Measurements from ENCODE around the gene AUTS2. TPM values are rescaled to one million over a fixed set of nuclear protein-coding genes. Genes with fewer than 3 reads are reported as not detected.

AUTS2 gene
- total RNA-seq, 1 experiment from 2014 or later: 50.0 TPM

DNA sequence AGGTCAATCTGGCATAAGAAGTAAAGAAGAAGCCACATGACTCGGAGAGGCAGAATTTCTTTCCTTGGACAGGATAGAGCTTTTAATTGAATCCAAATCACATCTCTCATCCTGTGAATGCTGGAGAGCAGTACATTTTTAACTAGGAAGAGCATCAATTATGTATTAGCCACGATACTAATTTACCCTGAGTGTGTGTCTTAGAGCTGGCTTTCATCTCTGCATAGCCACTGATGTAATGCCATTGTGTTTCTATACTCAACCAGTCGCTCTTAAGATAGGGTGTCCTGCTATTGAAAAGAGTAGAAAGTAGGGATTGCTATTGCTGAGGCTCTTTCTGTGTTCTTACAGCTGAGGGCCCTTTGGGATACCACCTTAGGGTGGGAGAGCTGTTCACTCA lies 280.3 kb downstream of the AUTS2 start:
- CTCF ChIA-PET: no interaction called here
- Mint-ChIP-seq H3K4me3 (no peak overlapping the region), H3K27ac (no peak overlapping the region), H3K27me3 (ENCODE audit: low read depth) (no peaks in the 10 kb centered on the region; the same call in 1 of the 2 replicates), H3K9me3 (no peaks in the 10 kb centered on the region), H3K4me1 (no peaks in the 10 kb centered on the region; the same call in 1 of the 2 replicates), H3K36me3 (no peaks in the 10 kb centered on the region)
- DNase-seq (ENCODE audit: low spot score): no peak
- TF ChIP-seq, protein P1, sequence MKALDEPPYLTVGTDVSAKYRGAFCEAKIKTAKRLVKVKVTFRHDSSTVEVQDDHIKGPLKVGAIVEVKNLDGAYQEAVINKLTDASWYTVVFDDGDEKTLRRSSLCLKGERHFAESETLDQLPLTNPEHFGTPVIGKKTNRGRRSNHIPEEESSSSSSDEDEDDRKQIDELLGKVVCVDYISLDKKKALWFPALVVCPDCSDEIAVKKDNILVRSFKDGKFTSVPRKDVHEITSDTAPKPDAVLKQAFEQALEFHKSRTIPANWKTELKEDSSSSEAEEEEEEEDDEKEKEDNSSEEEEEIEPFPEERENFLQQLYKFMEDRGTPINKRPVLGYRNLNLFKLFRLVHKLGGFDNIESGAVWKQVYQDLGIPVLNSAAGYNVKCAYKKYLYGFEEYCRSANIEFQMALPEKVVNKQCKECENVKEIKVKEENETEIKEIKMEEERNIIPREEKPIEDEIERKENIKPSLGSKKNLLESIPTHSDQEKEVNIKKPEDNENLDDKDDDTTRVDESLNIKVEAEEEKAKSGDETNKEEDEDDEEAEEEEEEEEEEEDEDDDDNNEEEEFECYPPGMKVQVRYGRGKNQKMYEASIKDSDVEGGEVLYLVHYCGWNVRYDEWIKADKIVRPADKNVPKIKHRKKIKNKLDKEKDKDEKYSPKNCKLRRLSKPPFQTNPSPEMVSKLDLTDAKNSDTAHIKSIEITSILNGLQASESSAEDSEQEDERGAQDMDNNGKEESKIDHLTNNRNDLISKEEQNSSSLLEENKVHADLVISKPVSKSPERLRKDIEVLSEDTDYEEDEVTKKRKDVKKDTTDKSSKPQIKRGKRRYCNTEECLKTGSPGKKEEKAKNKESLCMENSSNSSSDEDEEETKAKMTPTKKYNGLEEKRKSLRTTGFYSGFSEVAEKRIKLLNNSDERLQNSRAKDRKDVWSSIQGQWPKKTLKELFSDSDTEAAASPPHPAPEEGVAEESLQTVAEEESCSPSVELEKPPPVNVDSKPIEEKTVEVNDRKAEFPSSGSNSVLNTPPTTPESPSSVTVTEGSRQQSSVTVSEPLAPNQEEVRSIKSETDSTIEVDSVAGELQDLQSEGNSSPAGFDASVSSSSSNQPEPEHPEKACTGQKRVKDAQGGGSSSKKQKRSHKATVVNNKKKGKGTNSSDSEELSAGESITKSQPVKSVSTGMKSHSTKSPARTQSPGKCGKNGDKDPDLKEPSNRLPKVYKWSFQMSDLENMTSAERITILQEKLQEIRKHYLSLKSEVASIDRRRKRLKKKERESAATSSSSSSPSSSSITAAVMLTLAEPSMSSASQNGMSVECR (CRISPR knock-in tag; IDR thresholded peaks at IDR 0.05; ENCODE audit: borderline replicate concordance): no peak
- TF ChIP-seq NR1H2 (CRISPR knock-in tag; IDR thresholded peaks at IDR 0.05) (no peak), ZNF232 (CRISPR knock-in tag; IDR thresholded peaks at IDR 0.05) (no peak), SOX15 (CRISPR knock-in tag; IDR thresholded peaks at IDR 0.05) (no peak), KAT7 (CRISPR knock-in tag; IDR thresholded peaks at IDR 0.05; ENCODE audit: borderline replicate concordance) (no peak), SMAD3 (CRISPR knock-in tag; IDR thresholded peaks at IDR 0.05; ENCODE audit: borderline replicate concordance) (no peak), GRHL2 (CRISPR knock-in tag; IDR thresholded peaks at IDR 0.05; ENCODE audit: insufficient replicate concordance, severe bottlenecking) (no peak), GTF2I (CRISPR knock-in tag; conservative IDR thresholded peaks at IDR 0.05) (no peak), ATF1 (CRISPR knock-in tag; IDR thresholded peaks at IDR 0.05) (no peak)
- TF ChIP-seq, protein P2, sequence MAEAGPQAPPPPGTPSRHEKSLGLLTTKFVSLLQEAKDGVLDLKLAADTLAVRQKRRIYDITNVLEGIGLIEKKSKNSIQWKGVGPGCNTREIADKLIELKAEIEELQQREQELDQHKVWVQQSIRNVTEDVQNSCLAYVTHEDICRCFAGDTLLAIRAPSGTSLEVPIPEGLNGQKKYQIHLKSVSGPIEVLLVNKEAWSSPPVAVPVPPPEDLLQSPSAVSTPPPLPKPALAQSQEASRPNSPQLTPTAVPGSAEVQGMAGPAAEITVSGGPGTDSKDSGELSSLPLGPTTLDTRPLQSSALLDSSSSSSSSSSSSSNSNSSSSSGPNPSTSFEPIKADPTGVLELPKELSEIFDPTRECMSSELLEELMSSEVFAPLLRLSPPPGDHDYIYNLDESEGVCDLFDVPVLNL (CRISPR knock-in tag; IDR thresholded peaks at IDR 0.05; ENCODE audit: borderline replicate concordance, low read depth): no peak
- TF ChIP-seq, protein P3, sequence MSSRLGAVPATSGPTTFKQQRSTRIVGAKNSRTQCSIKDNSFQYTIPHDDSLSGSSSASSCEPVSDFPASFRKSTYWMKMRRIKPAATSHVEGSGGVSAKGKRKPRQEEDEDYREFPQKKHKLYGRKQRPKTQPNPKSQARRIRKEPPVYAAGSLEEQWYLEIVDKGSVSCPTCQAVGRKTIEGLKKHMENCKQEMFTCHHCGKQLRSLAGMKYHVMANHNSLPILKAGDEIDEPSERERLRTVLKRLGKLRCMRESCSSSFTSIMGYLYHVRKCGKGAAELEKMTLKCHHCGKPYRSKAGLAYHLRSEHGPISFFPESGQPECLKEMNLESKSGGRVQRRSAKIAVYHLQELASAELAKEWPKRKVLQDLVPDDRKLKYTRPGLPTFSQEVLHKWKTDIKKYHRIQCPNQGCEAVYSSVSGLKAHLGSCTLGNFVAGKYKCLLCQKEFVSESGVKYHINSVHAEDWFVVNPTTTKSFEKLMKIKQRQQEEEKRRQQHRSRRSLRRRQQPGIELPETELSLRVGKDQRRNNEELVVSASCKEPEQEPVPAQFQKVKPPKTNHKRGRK (CRISPR knock-in tag; IDR thresholded peaks at IDR 0.05; ENCODE audit: borderline replicate concordance): no peak
- POLR2A ChIA-PET: no interaction called here
- no peak for ATAC-seq

DNA sequence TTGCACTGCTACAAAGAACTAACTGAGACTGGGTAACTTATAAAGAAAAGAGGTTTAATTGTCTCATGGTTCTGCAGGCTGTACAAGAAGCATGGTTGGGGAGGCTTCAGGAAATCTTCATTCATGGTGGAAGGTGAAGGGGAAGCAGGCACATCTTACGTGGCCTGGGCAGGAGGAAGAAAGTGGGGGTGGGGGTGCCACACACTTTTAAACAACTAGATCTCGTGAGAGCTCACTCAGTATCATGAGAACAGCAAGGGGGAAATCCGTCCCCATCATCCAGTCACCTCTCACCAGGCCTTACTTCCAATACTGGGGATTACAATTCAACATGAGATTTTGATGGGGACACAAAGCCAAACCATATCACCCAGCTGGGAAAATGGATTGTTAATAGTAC lies 281.7 kb downstream of the AUTS2 start:
- ATAC-seq (no peak), DNase-seq (ENCODE audit: low spot score) (no peak)
- Mint-ChIP-seq H3K9me3 (no peaks in the 10 kb centered on the region), H3K4me3 (no peak overlapping the region), H3K36me3 (no peaks in the 10 kb centered on the region), H3K27me3 (ENCODE audit: low read depth) (no peaks in the 10 kb centered on the region; the same call in 1 of the 2 replicates), H3K4me1 (no peaks in the 10 kb centered on the region; the same call in 1 of the 2 replicates), H3K27ac (no peak overlapping the region)
- ChIA-PET CTCF (no interaction called here), POLR2A (no interaction called here)
- TF ChIP-seq, protein P4, sequence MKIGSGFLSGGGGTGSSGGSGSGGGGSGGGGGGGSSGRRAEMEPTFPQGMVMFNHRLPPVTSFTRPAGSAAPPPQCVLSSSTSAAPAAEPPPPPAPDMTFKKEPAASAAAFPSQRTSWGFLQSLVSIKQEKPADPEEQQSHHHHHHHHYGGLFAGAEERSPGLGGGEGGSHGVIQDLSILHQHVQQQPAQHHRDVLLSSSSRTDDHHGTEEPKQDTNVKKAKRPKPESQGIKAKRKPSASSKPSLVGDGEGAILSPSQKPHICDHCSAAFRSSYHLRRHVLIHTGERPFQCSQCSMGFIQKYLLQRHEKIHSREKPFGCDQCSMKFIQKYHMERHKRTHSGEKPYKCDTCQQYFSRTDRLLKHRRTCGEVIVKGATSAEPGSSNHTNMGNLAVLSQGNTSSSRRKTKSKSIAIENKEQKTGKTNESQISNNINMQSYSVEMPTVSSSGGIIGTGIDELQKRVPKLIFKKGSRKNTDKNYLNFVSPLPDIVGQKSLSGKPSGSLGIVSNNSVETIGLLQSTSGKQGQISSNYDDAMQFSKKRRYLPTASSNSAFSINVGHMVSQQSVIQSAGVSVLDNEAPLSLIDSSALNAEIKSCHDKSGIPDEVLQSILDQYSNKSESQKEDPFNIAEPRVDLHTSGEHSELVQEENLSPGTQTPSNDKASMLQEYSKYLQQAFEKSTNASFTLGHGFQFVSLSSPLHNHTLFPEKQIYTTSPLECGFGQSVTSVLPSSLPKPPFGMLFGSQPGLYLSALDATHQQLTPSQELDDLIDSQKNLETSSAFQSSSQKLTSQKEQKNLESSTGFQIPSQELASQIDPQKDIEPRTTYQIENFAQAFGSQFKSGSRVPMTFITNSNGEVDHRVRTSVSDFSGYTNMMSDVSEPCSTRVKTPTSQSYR (CRISPR knock-in tag; IDR thresholded peaks at IDR 0.05): no peak
- TF ChIP-seq, protein P5, sequence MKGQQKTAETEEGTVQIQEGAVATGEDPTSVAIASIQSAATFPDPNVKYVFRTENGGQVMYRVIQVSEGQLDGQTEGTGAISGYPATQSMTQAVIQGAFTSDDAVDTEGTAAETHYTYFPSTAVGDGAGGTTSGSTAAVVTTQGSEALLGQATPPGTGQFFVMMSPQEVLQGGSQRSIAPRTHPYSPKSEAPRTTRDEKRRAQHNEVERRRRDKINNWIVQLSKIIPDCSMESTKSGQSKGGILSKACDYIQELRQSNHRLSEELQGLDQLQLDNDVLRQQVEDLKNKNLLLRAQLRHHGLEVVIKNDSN (CRISPR knock-in tag; IDR thresholded peaks at IDR 0.05): no peak
- TF ChIP-seq, protein P6, sequence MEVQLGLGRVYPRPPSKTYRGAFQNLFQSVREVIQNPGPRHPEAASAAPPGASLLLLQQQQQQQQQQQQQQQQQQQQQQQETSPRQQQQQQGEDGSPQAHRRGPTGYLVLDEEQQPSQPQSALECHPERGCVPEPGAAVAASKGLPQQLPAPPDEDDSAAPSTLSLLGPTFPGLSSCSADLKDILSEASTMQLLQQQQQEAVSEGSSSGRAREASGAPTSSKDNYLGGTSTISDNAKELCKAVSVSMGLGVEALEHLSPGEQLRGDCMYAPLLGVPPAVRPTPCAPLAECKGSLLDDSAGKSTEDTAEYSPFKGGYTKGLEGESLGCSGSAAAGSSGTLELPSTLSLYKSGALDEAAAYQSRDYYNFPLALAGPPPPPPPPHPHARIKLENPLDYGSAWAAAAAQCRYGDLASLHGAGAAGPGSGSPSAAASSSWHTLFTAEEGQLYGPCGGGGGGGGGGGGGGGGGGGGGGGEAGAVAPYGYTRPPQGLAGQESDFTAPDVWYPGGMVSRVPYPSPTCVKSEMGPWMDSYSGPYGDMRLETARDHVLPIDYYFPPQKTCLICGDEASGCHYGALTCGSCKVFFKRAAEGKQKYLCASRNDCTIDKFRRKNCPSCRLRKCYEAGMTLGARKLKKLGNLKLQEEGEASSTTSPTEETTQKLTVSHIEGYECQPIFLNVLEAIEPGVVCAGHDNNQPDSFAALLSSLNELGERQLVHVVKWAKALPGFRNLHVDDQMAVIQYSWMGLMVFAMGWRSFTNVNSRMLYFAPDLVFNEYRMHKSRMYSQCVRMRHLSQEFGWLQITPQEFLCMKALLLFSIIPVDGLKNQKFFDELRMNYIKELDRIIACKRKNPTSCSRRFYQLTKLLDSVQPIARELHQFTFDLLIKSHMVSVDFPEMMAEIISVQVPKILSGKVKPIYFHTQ (CRISPR knock-in tag; IDR thresholded peaks at IDR 0.05): no peak
- TF ChIP-seq FOXJ3 (CRISPR knock-in tag; IDR thresholded peaks at IDR 0.05; ENCODE audit: borderline replicate concordance) (no peak), ZNF121 (CRISPR knock-in tag; IDR thresholded peaks at IDR 0.05) (no peak)
